WTC11 (cell line): ENCODE measurements around the gene C19orf47. TPM values are rescaled to one million over a fixed set of nuclear protein-coding genes. Genes with fewer than 3 reads are reported as not detected.
A peak's percentile ranks its signal among the peaks of the same experiment; 100 is the strongest.

Source experiments
- ATAC-seq: fragments of 200-7000 bp; cut with Tn5 transposase; 2 replicates; pipeline ENCODE4 v1.10.0; 2021; ENCODE audit warnings: mild to moderate bottlenecking, moderate library complexity
- CTCF ChIA-PET: fragments of 300-600 bp; sonication (Branson Sonifier 250); formaldehyde crosslinking; loops from one replicate; lab custom pipeline; 2021; ENCODE audit warnings: antibody characterized with exemption; lab: Charles Lee
- POLR2A ChIA-PET: fragments of 350-600 bp; sonication (Branson Sonifier 250); formaldehyde crosslinking; loops from one replicate; lab custom pipeline; 2021; ENCODE audit warnings: antibody characterized with exemption; lab: Charles Lee
- DNase-seq: peaks from one replicate; pipeline ENCODE4 v3.0.0; 2021; ENCODE audit warnings: low spot score
- H3K27ac Mint-ChIP-seq: 2 replicates; pipeline ENCODE4 v1.8.0; 2021; ENCODE audit warnings: mixed read lengths
- H3K27me3 Mint-ChIP-seq: 2 replicates; pipeline ENCODE4 v1.8.0; 2021; ENCODE audit warnings: low read depth, mild to moderate bottlenecking, moderate library complexity, mixed read lengths
- H3K36me3 Mint-ChIP-seq: 2 replicates; pipeline ENCODE4 v1.8.0; 2021; ENCODE audit warnings: mixed read lengths
- H3K4me1 Mint-ChIP-seq: 2 replicates; pipeline ENCODE4 v1.8.0; 2022; ENCODE audit warnings: mixed read lengths
- H3K4me3 Mint-ChIP-seq: 2 replicates; pipeline ENCODE4 v1.8.0; 2021; ENCODE audit warnings: mild to moderate bottlenecking, moderate library complexity, mixed read lengths
- H3K9me3 Mint-ChIP-seq: 2 replicates; pipeline ENCODE4 v1.8.0; 2021; ENCODE audit warnings: mixed read lengths
- ARID4B ChIP-seq: sonication (generic); formaldehyde crosslinking; IDR thresholded peaks from 2 replicates; pipeline ENCODE4 v1.8.0; 2023; ENCODE audit warnings: missing genetic modification reagents, mild to moderate bottlenecking, borderline replicate concordance
- CREB1 ChIP-seq: sonication (generic); formaldehyde crosslinking; IDR thresholded peaks from 2 replicates; pipeline ENCODE4 v1.8.0; 2023; ENCODE audit warnings: mild to moderate bottlenecking, missing genetic modification reagents
- CREM ChIP-seq: sonication (generic); formaldehyde crosslinking; IDR thresholded peaks from 2 replicates; pipeline ENCODE4 v1.8.1; 2022; ENCODE audit warnings: mild to moderate bottlenecking, missing genetic modification reagents, moderate library complexity
- ELF4 ChIP-seq: sonication (generic); formaldehyde crosslinking; IDR thresholded peaks from 2 replicates; pipeline ENCODE4 v1.8.1; 2022; ENCODE audit warnings: low read depth, mild to moderate bottlenecking, moderate library complexity, missing genetic modification reagents
- ERG ChIP-seq: fragments of 250-450 bp; sonication (Bioruptor Pico); IDR thresholded peaks from 2 replicates; pipeline ENCODE4 v1.8.0; 2021; ENCODE audit warnings: mild to moderate bottlenecking
- IRF1 ChIP-seq: sonication (generic); formaldehyde crosslinking; IDR thresholded peaks from 2 replicates; pipeline ENCODE4 v1.8.0; 2023; ENCODE audit warnings: missing genetic modification reagents
- JUN ChIP-seq: sonication (generic); formaldehyde crosslinking; IDR thresholded peaks from 2 replicates; pipeline ENCODE4 v1.8.0; 2023; ENCODE audit warnings: mild to moderate bottlenecking, missing genetic modification reagents
- MYBL2 ChIP-seq: sonication (generic); formaldehyde crosslinking; IDR thresholded peaks from 2 replicates; pipeline ENCODE4 v1.8.1; 2023; ENCODE audit warnings: mild to moderate bottlenecking, moderate library complexity, missing genetic modification reagents
- NR1H2 ChIP-seq: sonication (generic); formaldehyde crosslinking; IDR thresholded peaks from 2 replicates; pipeline ENCODE4 v1.9.0; 2021; ENCODE audit warnings: mild to moderate bottlenecking, moderate library complexity, missing genetic modification reagents
- TCF7 ChIP-seq: sonication (generic); formaldehyde crosslinking; IDR thresholded peaks from 2 replicates; pipeline ENCODE4 v1.8.0; 2022; ENCODE audit warnings: mild to moderate bottlenecking, low read depth, missing genetic modification reagents, moderate library complexity
- USF1 ChIP-seq: sonication (generic); formaldehyde crosslinking; IDR thresholded peaks from 2 replicates; pipeline ENCODE4 v1.8.0; 2022; ENCODE audit warnings: mild to moderate bottlenecking, missing genetic modification reagents
- ZNF263 ChIP-seq: sonication (generic); formaldehyde crosslinking; IDR thresholded peaks from 2 replicates; pipeline ENCODE4 v1.8.1; 2022; ENCODE audit warnings: low read depth, mild to moderate bottlenecking, moderate library complexity, missing genetic modification reagents
- total RNA-seq: library from RNA; stranded (reverse); gene quantifications from 3 replicates; pipeline ENCODE4 v1.2.3, GENCODE V29; 2021
- TF ChIP-seq, protein P1 (sequence below): sonication (generic); formaldehyde crosslinking; IDR thresholded peaks from 2 replicates; pipeline ENCODE4 v1.8.0; 2022; ENCODE audit warnings: mild to moderate bottlenecking, missing genetic modification reagents
- TF ChIP-seq, protein P2 (sequence below): sonication (generic); formaldehyde crosslinking; IDR thresholded peaks from 2 replicates; pipeline ENCODE4 v1.8.1; 2023; ENCODE audit warnings: mild to moderate bottlenecking, moderate library complexity, missing genetic modification reagents
- TF ChIP-seq, protein P3 (sequence below): fragments of 250-450 bp; sonication (Bioruptor Pico); IDR thresholded peaks from 2 replicates; pipeline ENCODE4 v1.9.0; 2021; ENCODE audit warnings: mild to moderate bottlenecking

Gene C19orf47
- total RNA-seq, 1 experiment from 2014 or later: 15.6 TPM

DNA sequence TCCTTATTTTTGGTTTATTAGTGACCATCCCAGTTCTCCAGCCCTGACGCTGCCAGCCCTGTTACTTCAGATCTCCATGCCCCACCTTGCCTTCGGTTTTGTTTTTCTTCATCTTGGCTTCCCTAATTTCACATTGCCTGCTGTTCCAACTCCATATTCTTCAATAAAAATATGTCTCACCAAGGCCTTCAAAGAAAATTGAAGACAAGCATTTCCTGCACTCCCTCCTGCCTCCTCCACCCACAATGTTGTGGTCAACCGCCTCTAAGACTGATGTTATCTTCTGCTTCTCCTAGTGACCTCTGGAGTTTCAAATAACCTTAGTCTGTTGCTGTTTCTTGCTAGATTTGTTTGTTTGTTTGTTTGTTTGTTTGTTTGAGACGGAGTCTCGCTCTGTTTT is 14.9 kb upstream of the C19orf47 start:
- Mint-ChIP-seq H3K4me3 (no peak overlapping the region), H3K4me1 (peaks cover 12% of the 10 kb centered on the region), H3K36me3 (peaks cover 3% of the 10 kb centered on the region; the same call in 1 of the 2 replicates), H3K27ac (peak overlapping the region; percentile 42), H3K27me3 (peaks cover 5% of the 10 kb centered on the region; the same call in 1 of the 2 replicates), H3K9me3 (no peaks in the 10 kb centered on the region)
- TF ChIP-seq CREM (CRISPR knock-in tag) (no peak), NR1H2 (CRISPR knock-in tag) (no peak), ZNF263 (no peak), TCF7 (CRISPR knock-in tag) (no peak), ARID4B (CRISPR knock-in tag) (no peak), JUN (CRISPR knock-in tag) (no peak), MYBL2 (no peak), ELF4 (CRISPR knock-in tag) (no peak), IRF1 (CRISPR knock-in tag) (no peak), ERG (CRISPR knock-in tag) (no peak), CREB1 (CRISPR knock-in tag) (no peak), USF1 (CRISPR knock-in tag) (no peak)
- TF ChIP-seq, protein P1, sequence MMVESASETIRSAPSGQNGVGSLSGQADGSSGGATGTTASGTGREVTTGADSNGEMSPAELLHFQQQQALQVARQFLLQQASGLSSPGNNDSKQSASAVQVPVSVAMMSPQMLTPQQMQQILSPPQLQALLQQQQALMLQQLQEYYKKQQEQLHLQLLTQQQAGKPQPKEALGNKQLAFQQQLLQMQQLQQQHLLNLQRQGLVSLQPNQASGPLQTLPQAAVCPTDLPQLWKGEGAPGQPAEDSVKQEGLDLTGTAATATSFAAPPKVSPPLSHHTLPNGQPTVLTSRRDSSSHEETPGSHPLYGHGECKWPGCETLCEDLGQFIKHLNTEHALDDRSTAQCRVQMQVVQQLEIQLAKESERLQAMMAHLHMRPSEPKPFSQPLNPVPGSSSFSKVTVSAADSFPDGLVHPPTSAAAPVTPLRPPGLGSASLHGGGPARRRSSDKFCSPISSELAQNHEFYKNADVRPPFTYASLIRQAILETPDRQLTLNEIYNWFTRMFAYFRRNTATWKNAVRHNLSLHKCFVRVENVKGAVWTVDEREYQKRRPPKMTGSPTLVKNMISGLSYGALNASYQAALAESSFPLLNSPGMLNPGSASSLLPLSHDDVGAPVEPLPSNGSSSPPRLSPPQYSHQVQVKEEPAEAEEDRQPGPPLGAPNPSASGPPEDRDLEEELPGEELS: no peak
- TF ChIP-seq, protein P2, sequence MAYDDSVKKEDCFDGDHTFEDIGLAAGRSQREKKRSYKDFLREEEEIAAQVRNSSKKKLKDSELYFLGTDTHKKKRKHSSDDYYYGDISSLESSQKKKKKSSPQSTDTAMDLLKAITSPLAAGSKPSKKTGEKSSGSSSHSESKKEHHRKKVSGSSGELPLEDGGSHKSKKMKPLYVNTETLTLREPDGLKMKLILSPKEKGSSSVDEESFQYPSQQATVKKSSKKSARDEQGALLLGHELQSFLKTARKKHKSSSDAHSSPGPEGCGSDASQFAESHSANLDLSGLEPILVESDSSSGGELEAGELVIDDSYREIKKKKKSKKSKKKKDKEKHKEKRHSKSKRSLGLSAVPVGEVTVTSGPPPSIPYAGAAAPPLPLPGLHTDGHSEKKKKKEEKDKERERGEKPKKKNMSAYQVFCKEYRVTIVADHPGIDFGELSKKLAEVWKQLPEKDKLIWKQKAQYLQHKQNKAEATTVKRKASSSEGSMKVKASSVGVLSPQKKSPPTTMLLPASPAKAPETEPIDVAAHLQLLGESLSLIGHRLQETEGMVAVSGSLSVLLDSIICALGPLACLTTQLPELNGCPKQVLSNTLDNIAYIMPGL (CRISPR knock-in tag): no peak
- TF ChIP-seq, protein P3, sequence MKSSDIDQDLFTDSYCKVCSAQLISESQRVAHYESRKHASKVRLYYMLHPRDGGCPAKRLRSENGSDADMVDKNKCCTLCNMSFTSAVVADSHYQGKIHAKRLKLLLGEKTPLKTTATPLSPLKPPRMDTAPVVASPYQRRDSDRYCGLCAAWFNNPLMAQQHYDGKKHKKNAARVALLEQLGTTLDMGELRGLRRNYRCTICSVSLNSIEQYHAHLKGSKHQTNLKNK (CRISPR knock-in tag): no peak
- ChIA-PET CTCF (no interaction called here), POLR2A (no interaction called here)
- no peak for DNase-seq
- no peak for ATAC-seq
